ENCODE results near the gene HS6ST3.

Gene HS6ST3

DNA sequence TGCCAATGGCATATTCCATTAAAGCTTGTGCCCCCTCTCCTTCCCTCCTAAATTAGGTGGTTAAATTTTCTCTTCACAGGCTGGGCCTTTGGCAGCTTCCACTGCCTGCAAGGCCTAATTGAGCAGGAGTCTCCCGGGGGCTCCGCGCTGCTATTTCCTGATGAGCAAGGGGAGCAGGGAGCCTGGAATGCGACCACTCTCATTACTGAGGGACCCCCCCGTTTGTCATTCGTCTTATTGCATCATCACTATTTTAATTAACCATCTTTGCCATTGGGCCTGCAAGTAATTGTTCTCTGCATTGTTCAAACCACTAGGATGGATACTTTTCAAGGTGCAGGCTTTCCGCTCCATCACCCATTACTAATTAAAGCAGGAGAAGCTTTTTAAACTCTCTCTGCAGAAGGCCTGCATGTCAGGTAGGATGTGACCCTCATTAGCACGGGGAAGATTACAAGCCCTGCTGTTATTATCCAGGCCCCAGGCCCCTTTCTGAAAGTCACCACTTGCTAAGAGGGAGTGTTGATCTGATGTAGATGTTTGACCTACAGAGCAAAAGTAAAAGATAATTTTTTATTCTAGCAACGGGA is 762.0 kb downstream of the HS6ST3 start:
- TF ChIP-seq, protein P1, sequence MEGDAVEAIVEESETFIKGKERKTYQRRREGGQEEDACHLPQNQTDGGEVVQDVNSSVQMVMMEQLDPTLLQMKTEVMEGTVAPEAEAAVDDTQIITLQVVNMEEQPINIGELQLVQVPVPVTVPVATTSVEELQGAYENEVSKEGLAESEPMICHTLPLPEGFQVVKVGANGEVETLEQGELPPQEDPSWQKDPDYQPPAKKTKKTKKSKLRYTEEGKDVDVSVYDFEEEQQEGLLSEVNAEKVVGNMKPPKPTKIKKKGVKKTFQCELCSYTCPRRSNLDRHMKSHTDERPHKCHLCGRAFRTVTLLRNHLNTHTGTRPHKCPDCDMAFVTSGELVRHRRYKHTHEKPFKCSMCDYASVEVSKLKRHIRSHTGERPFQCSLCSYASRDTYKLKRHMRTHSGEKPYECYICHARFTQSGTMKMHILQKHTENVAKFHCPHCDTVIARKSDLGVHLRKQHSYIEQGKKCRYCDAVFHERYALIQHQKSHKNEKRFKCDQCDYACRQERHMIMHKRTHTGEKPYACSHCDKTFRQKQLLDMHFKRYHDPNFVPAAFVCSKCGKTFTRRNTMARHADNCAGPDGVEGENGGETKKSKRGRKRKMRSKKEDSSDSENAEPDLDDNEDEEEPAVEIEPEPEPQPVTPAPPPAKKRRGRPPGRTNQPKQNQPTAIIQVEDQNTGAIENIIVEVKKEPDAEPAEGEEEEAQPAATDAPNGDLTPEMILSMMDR (conservative IDR thresholded peaks at IDR 0.05; ENCODE audit: low read length): no peak
- no peak overlapping the region for H3K4me3 ChIP-seq (ENCODE audit: low read length)
- no peak for DNase-seq (ENCODE audit: low read depth)

DNA sequence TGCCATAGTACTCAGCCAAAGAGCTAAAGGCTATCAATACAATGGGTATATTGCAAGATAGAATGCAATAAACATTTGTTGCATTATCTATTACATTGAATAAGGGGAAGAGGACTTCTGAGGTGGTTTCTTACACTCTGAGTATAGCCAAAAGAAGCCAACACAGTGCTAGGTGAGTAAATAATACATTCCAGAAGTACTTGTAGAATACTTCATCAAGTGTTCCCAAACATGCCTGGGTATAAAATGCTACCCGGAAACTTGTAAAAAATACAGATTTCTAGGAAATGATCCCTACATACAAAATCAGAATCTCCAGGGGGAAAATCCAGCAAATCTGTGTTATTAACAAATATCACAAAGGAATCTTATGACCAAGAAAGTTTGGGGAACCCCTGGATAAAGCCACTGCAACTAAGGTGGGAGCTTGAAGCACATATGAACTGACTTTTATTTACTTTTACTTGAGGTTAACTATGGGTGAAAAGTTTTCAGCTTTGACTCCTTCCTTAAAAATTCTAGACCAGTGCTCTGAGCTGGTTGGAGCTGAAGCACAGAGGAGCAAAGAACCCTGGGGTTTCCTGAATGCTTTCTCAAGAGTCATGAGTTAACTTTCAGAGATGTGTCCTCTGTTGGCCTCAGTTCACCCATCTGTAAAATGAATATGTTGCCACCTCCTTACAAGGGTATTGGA is 768.4 kb downstream of the HS6ST3 start:
- TF ChIP-seq, protein P1 (conservative IDR thresholded peaks at IDR 0.05; ENCODE audit: low read length): no peak
- DNase-seq (ENCODE audit: low read depth): no peak
- H3K4me3 ChIP-seq (ENCODE audit: low read length): no peak overlapping the region

DNA sequence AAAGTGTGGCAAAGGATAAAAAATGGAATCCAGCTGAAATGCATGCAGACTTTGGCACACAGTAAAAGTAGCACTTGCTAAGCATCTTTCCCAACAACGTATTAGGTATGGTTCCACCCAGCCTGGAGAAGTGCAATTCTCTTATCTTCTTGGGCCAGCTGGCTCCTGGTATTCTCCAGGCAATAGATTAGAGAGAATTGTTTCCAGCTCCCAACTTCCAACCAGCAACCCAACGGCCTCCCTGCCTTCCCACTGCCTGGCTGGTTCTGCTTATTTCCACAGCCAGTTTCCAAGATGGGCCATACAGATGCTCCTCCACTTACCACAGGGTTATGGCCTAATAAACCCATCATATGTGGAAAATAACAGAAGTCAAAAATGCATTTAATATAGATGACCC is 771.0 kb downstream of the HS6ST3 start:
- H3K4me3 ChIP-seq (ENCODE audit: low read length): no peak overlapping the region
- DNase-seq (ENCODE audit: low read depth): no peak
- TF ChIP-seq, protein P1 (conservative IDR thresholded peaks at IDR 0.05; ENCODE audit: low read length): no peak

DNA sequence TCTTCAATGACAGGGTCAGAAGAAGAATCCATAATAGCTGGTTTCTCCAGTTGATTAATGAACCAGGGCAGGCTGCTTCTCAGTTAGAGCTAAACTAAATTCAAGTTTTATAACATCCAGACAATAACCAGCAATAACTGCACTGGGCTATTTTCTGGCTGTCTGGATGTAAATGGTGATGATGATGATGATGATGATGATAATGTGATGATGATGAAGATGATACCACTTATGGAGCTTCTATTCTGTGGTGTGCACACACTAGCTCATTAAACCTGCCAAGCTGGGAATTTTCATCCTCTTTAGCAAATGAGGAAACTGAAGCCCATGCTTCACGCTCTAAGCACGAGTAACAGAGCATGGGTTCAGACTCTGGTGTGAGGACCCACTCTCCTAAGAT is 772.2 kb downstream of the HS6ST3 start:
- TF ChIP-seq, protein P1 (conservative IDR thresholded peaks at IDR 0.05; ENCODE audit: low read length): no peak
- no peak for DNase-seq (ENCODE audit: low read depth)
- H3K4me3 ChIP-seq (ENCODE audit: low read length): no peak overlapping the region

DNA sequence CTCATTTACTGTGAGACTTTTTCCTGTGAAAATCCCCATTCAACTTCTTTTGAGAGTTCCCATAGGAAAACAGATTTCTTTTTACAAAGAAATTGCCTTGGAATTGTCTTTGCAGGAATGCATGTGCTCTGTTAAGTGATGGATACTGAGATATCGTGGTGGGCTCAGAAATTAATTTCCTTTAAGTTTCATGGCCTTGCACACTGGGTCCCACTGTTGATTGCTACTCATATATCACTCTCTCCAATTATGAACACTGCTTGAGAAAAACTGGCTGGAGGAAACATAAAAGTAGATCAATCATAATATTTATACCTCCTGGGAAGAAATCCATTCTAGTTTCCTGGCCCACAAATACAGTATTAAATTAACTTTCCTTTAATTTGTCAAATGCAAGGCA is 773.1 kb downstream of the HS6ST3 start:
- no peak for DNase-seq (ENCODE audit: low read depth)
- TF ChIP-seq, protein P1 (conservative IDR thresholded peaks at IDR 0.05; ENCODE audit: low read length): no peak
- H3K4me3 ChIP-seq (ENCODE audit: low read length): no peak overlapping the region

DNA sequence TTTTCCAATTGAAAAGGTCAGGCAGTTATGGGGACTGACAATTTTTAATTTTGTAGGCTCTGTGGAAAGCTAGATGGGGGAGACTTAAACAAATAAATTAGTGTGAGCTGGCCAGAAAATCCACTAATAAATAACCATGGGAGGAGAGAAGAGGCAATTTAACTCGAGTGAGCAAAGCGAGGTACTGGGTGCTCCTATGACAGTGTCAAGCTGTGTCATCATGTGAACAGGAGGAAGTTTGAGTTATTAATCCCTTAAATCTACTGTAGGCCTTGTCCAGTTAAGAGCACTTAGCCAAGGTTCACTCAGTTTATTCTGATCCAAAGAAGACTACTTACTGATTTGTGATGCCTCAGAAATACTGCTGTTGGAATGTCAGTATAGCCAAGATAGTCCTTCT is 781.6 kb downstream of the HS6ST3 start:
- TF ChIP-seq, protein P1 (conservative IDR thresholded peaks at IDR 0.05; ENCODE audit: low read length): no peak
- DNase-seq (ENCODE audit: low read depth): no peak

DNA sequence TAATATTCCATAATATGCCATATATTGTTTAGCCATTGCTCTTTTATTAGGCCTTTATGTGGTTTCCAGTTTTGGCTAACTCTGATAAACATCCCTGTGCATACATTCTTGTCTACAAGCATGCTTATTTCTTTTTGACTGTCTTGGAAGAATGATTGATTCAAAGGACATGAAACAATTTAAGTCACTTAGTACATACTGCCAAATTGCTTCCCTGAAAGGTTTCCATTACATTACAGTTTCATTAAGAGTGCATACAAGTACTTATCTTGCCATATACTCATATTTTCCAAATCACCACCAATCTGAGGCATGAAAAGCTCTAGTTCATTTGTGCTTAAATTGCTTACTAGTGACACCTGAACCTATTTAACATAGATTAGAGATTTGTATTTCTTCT is 790.5 kb downstream of the HS6ST3 start:
- DNase-seq (ENCODE audit: low read depth): no peak
- TF ChIP-seq, protein P1 (conservative IDR thresholded peaks at IDR 0.05; ENCODE audit: low read length): no peak
- no peak overlapping the region for H3K4me3 ChIP-seq (ENCODE audit: low read length)

More for the DNA sequence above, 781.6 kb downstream of the HS6ST3 start:
- no peak overlapping the region for H3K4me3 ChIP-seq (ENCODE audit: low read length)

All from AG10803 (cell line).